Activated CD4-positive, alpha-beta T cell treated with anti-CD3 and anti-CD28 coated beads for 1 hour (primary cell): ENCODE measurements around the gene IP6K2.
A peak's percentile ranks its signal among the peaks of the same experiment; 100 is the strongest.

ENCODE experiments used
- DNase-seq: peaks from one replicate; pipeline ENCODE4 v3.0.0-alpha.2; 2020

IP6K2 gene

DNA sequence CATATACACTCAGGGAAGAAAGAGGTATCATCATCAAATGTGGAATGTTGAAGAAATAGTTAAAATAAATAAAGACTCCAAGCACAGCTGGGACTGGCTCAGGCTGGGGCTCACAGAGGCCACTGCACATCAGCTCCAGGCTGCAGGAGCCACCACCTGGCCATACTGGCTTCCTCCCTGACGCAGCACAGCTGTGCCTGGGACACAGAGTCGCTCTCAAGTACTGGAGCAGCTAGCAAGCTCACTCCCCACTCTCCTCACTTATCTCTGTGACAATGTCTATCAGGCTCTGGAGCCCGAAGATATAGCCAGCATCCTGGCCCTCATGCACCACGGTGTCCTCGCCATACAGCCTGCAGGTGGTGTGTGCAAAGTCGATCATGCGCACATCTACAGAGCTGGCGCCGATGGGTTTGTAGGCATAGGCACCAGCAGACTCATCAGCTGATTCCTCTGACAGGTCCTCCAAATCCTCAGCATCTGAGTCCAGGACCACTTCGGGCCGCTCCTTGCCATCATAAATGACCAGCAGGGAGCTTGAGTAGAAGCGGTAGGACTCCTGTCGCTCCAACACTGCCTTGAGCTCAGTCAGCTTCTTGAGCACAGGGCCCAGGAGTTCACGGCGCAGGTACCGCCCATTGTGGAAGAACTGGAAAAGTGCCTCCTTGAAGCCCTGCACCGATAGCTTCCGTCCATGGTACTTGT is 28.8 kb downstream of the IP6K2 start:
- no peak for DNase-seq

DNA sequence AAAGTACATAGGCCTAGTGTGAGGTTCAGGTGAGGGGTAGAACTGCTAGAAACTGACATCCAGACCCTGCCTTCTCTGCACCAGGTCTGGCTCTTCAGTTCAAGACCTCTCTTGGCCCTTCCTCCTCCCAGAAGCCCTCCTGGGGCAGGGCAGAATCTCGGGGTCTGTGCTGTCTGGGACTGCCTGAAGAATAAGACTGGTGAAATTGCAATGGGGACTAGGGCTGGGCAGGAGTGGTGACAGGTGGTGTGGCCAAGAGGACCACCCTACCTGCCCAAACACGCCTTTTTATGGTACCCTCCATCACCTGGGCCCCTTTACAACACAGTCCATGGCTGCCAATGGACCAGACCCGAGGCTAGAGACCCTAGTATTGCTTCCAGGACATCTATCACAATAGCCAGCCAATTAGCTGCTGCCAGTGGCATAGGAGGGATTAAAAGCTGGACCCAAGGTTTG is 29.8 kb downstream of the IP6K2 start:
- no peak for DNase-seq

DNA sequence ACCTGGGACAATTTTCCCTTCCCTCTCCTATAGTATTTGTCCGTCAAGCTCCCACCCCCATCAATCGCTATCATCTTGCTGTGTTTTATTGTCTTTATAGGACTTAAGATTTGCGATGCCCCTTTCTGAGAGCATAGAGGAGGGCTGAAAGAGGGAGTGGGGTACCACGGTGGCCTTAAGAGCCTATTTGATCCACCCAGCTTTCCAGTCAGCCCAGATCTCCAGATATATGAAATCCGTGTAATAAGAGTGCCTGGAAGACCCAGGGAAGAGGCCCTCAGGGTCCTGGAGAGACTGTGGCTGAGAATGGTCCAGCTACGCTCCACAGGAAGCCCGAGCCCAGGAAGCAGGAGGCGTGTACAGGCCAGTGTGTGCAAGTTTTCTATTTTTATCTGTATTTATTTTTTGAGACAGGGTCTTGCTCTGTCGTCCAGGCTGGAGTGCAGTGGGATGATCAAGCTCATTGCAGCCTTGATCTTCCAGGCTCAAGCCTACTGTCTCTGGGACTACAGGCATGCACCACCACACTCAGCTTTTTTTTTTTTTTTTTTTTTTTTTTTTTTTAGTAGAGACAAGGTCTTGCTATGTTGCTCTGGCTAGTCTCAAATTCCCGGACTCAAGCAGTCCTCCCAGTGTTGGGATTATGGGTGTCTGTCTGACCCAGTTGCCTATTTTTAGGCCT is 30.3 kb downstream of the IP6K2 start:
- no peak for DNase-seq

DNA sequence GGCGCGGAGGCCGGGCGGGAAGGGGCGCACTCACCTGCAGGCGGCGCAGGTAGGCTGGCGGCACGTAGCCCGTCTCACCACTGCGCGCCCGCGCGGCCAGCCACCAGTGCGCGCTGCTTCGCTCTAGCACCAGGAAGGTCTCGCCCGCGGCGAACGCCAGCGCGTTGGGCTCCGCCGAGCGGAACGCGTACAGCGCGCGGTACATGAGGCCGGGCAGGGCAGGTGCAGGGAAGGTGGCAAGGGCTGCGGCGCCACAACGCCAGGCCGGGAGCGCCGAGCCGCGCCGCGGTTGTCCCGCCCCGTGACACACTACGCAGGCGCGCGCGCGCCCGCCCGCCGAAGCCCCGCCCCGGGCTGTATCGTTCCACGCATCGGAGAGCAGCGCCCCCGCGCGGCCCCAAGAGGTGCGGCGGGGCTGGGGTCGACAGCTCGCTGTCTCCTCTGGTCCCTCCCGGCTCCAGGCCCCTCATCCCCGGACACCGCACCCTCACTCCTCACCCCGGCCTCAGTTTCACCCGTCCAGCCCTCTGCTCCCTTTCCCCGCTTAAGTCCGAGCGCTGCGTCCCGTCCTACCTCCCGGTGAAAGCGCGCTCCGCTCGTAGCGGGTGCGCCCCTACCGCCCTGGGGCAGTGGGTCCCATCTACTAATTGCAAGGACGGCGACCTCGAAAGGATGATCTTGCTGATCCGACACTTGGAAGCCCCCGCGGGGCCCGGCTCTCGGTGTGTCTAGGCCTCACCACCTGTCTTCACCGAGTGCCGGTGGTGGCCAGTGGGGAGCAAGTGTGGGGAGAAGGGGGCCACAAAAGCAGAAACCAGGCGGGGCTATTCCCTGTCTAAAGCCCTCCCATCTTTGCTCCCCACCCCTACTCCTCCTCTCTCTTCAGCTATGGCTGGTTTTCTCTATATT is 31.2 kb downstream of the IP6K2 start, which contains the start of gene NCKIPSD:
TSS of gene NCKIPSD (minus strand) at position 313 of the 909 bp plus-strand sequence. CDS start at position 205, 108 bp downstream.
- DNase-seq, result peak; percentile 85

DNA sequence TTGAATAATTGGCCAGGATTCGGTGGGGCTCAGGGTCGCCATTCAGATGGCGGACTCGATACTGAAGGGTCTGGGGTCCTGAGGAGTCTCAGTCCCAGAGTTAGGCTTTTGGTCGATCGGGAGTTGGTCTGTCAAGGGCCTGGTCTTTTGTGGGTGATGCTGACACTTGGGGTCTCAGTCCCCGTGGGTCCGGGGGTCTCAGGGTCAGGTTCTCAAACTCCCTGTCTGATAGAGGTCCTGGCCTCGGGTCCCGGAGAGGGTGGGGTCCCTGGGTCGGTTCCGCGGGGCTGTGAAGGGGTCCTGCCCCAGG is 31.8 kb downstream of the IP6K2 start:
- DNase-seq, result no peak

DNA sequence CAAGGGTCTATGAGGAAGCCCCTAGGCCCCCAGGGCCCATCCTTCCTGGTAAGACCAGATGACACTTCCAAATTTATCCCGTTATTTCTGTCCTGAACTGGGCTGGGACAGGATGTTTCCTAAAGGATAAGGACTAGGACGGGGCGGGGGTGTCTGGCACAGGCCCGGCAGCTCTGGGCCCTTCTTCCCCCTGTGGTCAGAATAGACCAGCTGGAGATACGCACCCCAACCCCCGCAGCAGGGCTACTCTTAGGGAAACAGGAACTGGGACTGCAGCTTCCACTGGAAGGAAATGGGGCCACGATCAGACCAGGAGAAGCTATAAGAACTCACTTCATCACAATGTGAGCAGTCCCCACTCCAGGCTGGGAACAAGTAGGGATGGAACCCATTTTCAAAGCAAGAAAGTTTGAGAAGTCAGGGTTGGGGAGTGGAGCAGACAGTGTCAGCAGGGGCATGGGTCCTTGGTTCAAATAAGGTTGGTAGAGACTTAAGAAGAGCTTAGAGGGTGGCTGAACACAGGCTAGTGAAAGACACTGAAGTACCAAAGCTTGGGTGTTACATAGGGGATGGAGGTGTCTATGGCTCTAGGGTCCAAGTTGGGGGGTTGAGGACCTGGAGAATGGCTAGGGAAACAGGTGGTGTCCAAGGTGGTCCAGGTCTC is 32.4 kb downstream of the IP6K2 start:
- no peak for DNase-seq

DNA sequence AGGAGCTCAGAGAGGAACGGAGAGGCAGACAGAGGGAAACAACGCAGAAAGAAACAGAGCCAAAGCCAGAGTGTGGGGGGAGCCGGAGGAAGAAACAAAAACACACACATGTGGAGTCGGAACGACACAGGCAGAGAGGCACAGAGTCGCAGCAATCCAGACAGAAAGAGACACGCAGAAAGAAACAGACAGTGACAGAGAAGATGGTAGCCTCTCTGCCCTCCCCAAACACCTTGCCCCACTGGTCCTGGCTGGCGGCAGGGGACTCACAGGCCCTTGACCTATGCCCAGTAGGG is 33.0 kb downstream of the IP6K2 start:
- no peak for DNase-seq

DNA sequence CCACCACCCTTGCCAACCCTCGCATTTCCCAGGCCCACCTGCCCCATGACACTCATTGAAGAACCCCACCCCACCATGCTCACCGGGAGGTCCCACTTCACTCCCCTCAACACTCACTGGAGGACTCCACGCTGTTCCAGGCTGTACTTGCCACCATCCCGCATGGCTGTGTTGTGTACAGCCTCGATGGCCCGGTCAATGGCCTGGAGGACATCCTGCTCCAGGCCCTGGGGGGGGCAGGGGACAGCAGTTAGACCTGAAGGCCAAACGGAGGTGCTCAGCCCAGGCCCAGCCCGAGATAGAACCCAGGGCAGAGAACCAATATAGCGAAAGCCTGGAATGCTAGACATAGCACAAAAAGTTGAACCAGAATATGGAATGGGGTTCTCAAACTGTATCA is 34.2 kb downstream of the IP6K2 start:
- no peak for DNase-seq

DNA sequence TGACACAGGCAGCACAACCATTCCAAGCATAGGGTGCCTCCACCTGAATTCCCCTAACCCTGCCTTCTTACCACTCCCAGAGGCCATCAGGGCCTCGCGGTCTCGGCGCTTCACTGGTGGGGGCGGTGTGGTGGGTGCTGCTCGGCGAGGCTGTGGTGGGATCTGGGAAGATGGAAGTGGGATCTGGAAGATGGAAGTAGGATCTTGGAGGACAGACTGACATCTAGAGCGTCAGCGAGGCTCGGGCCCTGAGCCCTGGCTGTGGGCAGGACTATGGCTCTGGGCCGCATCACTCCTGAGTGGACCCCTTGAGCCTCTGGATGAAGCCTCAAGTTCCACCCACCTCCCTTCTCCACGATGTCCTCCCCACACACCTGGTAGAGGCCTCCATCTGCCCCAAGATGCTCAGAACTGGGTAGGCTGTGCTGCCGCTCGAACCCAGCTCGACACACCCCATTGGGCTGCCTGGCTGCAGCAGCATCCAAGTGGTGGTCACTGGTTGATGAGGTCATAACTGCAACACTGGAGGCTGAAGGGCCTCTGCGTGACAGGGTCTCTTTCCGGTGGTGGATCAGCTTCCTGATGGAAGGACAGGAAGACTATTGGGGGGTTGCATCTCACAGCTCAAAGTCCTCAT is 34.9 kb downstream of the IP6K2 start:
- no peak for DNase-seq

DNA sequence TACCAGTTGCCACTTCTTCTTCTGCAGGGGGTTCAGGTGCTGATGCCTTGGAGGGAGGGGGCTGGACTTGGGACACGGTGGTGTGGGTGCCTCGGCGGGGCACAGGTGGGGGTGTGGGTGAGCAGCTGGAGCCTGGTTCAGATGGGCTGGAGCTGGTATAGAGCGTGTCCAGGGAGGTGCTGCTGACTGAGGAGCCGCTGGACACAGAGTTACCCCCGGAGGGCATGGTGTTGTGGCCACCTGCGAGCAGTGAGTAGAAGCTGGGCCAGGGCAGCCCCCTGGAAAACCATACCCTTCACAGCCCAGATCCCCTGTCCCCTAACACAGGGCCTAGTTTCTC is 35.5 kb downstream of the IP6K2 start:
- DNase-seq, result no peak

DNA sequence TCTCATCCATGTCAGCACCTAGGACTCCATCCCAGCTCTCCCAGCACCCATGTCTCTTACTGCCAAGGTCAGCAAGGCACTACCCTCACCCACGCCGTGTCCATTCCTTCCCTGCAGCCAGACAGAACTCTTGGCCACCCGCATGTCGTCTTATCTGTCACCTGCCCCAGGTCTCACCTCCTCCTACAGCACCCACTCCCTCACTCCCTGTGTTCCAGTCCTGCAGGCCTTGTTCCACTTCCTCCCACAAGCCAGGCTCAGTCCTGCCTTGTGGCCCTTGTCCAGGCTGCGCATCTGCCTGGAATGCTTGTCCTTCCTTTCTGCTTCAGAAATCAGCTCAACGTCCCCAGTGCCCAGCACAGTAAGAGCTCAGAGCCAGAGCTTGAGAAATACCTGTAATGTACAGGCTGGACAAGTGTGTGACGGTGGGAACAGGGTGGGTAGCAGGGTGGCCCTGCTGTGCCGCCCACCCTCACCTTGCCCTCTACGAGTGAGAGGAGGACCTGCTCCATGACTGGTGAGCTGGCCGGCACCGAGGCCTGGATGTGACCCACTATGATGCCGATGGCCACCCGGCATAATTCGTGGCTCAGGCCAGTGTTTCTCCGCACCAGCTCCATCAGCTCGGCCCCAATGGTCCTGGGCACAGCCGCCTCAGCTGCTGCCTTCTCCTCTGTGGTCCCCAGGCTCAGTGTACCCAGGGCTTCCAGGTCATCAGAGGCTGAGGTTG is 36.0 kb downstream of the IP6K2 start:
- DNase-seq, result no peak

DNA sequence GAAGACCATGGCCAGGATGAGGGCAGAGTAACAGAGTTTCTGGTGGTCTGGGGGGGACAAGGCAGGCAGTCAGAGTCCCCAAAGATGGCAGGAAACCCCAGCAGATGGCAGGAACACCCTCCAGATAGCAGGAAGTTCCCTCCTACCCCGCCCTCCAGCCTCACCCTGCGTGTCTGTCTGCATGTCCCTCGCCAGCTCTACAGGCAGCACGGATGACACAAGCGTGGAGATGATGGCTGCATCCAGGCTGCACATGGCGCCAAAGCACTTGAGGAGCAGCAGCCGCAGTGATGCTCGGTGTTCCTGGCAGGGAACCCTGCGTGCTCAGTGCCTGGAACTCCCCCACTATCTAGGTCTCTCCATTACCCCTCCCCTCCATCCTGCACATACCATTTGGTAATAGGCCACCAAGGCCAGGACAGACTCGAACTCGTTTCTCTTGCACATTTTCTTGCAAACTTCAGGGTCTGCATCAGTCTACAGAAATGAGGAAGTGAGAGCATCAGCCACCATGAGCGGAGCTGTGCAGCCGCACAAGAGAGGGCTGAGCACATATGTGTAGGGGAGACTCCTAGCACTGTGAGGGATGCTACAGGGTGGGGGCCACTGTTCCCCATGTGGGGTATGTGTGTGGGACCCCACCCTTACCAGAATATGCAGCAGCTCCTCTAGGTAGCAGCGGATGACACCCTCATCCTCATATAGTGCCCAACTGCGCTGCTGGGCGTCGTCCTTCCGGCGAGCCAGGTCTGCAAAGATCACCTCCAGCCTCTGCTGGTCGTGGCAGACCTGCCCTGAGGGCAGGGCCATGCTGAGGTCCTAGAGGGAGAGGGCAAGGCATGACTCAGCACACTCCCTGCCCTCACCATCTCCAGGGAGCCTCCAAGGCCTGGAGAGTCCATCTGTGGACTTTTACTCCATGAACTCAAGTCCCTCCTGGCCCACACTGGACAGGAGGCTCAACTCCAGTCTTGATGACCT is 37.3 kb downstream of the IP6K2 start:
- no peak for DNase-seq

DNA sequence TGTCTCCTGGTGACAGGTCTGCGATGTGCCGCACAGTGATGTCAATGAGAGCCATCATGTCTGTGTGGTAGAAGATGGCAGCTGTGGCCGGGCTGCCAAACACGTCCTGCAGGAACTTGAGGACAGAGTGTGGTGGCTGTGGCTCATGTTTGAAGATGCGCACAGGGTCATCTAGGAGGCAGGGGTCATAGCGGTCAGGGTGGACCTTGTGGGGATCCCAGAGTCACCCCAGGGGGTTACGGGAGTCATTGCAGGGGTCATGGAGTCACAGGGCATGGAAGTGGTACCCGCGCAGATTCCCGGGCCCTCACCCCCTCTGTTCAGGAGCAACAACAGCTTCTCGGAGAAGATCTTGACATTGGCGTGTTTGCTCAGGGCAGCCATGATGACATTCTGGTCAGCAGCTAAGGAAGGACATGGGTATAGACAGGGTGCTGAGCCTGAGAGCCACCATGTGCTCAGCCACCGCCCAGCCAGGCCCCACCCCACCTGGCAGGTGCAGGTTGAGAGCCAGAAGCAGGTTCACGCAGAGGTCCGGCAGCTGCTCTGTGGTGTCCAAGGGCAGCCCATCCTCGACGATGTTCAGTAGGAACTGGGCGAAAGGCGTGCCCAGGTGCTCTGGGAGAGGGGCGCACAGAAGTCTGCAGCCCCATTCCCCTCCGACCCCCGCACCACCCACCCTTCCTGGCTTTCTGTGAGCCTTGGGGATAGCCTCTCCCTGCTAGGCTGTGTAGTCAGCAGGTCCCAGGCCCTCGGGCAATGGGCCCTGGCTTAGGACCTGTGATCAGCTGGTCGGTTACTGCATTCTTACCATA is 38.2 kb downstream of the IP6K2 start:
- DNase-seq, result no peak

DNA sequence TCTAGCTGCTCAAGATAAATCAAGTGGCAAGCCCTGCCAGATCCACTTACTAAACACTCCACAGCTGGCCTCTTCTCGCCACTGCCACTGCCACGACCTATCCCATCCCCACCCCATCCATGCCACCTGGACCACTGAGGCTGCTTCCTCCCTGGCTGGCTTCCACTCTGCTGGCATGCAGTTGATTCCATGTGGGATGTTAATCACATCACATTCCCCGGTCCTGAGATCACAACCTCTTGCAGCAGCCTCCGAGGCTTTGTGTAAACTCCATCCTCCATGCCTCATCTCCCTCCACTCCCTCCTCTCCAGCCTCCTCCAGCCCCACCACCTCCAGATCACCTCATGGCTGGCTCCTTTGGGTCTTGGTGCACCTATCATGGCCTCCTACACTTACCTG is 39.0 kb downstream of the IP6K2 start:
- DNase-seq, result no peak

DNA sequence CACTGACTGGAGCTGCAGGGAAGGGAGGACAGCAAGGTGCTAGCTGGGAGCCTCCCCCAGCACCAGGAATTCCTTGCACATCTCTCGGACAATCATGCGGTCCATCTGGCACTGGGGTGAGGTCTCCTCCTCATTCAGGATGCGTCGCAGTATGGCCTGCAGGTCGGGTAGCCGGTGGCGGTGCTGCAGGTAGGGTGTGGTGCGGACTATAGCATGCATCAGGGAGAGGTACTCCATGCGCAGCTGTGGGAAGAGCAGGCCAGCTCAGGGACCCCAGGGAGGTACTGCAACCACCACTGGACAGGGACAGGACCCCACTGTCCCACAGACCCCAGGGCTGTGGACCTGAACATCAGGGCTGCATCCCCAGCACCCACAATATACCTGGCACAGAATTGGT is 42.5 kb downstream of the IP6K2 start:
- DNase-seq, result no peak

DNA sequence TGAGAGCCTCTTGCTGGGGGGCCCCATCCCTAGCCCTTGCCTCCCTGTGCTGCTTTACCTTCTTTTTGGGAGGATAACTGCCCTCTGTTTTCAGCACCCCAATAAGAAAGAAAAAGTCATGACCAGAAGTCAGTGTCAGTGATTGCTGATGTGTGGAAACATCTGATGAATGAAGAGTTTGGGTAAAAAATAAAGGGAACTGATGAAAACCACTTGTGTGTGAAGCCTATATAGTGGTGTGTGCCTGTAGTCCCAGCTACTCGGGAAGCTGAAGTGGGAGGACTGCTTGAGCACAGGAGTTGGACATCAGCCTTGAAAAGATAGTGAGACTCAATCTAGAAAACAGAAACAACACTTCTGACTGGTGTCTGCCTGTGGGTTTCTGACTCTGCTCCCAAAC is 44.5 kb downstream of the IP6K2 start:
- DNase-seq, result no peak

DNA sequence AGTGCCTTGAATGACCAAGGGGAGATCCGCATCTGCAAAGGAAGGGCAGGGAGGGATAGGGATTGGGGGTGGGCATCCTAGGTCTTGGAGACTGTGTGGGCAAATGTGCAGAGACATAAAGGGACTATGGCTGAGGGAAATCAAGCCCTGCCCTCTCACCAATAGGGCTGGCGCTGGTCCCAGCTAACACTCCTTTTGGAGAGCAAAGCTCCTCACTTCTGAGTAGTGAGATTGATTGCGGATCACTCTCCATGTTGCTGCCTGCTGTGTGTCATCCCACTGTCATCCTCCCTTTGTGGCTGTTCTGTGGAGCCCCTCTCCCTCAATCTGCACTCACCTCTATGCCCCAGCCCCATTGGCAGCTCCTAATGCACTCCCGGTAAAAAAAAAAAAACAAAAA is 52.1 kb downstream of the IP6K2 start:
- no peak for DNase-seq

DNA sequence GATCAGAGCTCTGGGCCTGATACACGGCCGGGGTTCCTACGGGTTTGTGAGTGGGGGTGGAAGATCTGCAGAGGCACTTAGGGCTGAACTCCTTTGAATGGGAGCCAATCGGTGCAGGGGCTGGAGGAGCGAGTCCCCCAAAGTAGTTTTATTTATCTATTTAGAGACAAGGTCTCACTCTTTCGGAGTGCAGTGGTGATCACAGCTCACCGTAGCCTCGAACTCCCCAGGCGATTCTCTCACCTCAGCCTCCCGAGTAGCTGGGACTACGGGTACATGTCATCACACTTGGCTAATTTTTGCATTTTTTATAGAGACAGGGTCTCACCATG is 52.7 kb downstream of the IP6K2 start:
- no peak for DNase-seq

DNA sequence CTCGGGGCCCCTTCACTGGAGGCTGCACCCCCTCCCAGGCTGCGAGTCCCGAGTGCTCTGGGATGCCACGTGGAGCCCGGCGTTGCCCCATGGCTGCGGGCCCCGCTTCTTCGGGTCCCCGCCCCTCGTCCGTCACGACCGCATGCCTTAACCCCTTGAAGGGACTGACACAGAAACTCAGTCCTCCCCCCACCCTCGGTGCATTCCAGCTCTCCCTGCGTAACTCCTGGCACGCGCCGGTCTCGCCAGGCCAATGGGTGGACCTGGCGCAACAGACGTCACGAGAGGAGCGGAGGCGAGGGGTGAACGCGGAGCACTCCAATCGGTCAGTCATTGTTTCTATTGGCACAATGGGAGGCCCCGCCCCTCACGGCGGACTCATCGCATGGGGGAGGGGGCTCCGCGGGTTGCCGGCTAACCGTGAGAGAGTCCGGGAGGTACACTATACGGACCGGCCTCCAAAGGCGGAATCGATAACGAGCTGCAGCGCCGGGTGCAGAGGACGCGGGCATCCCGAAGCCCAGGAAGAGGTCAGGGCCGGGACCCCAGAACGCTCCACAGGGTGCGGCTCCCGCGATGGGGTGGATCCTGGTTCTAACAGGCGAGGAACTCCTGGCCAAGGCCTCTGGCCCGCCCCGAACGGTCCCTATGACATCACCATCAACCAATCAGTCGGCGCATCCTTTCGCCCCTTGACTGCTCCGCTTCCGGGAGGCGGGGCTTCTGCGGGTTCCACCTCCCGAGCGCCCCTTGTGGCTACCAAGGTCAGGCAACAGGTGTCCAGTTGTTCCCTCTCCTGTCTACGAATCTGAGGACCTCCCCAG is 53.3 kb downstream of the IP6K2 start:
- peak; percentile 67 for DNase-seq
